PC-3 (cell line): Measurements from ENCODE around the gene TSPAN13. TPM values are rescaled to one million over a fixed set of nuclear protein-coding genes. Genes with fewer than 3 reads are reported as not detected.

ENCODE experiments used
- ATAC-seq: fragments of 200-7000 bp; cut with Tn5 transposase; 2 replicates; pipeline ENCODE4 v1.9.1; 2020; ENCODE audit warnings: mild to moderate bottlenecking, moderate library complexity
- BruUV-seq: library from RNA; stranded (reverse); fragments of 400-500 nt; replicated peaks from 2 replicates; lab custom pipeline; 2021; lab: Mats Ljungman, UMichigan
- CTCF ChIA-PET: fragments of 300-600 bp; sonication (Branson Sonifier 250); formaldehyde crosslinking; loops from one replicate; lab custom pipeline; 2022; ENCODE audit warnings: antibody characterized with exemption; lab: Charles Lee
- POLR2A ChIA-PET: fragments of 300-600 bp; sonication (Branson Sonifier 250); formaldehyde crosslinking; loops from one replicate; lab custom pipeline; 2022; ENCODE audit warnings: antibody characterized with exemption; ENCODE audit not compliant: unreplicated experiment; lab: Charles Lee
- DNase-seq: peaks from one replicate; pipeline ENCODE4 v3.0.0-alpha.2; 2015
- H2AFZ ChIP-seq: fragments of 300-600 bp; sonication (generic); 2 replicates; pipeline ENCODE4 v1.6.0; 2016; ENCODE audit warnings: antibody characterized with exemption, low read length
- H3F3A ChIP-seq: fragments of 300-600 bp; sonication (generic); one replicate; pipeline ENCODE4 v1.6.0; 2017; ENCODE audit warnings: antibody characterized with exemption, low read length, control low read depth, mild to moderate bottlenecking; ENCODE audit not compliant: unreplicated experiment
- H3K27ac ChIP-seq: fragments of 300-600 bp; sonication (generic); 2 replicates; pipeline ENCODE4 v1.5.1; 2016; ENCODE audit warnings: mild to moderate bottlenecking, low read length
- H3K27me3 ChIP-seq: fragments of 300-600 bp; sonication (generic); 2 replicates; pipeline ENCODE4 v1.6.1; 2016; ENCODE audit warnings: low read length, mixed read lengths
- H3K36me3 ChIP-seq: fragments of 300-600 bp; sonication (generic); 2 replicates; pipeline ENCODE4 v1.6.1; 2016; ENCODE audit warnings: low read depth, mixed run types, low read length, mixed read lengths
- H3K4me1 ChIP-seq: fragments of 300-600 bp; sonication (generic); 2 replicates; pipeline ENCODE4 v1.5.1; 2016; ENCODE audit warnings: low read length; ENCODE audit not compliant: insufficient read depth
- H3K4me2 ChIP-seq: fragments of 300-600 bp; sonication (generic); 2 replicates; pipeline ENCODE4 v1.6.0; 2016; ENCODE audit warnings: low read length
- H3K4me3 ChIP-seq: fragments of 300-600 bp; sonication (generic); 2 replicates; pipeline ENCODE4 v1.5.1; 2016; ENCODE audit warnings: mild to moderate bottlenecking, low read length, mixed read lengths
- H3K79me2 ChIP-seq: fragments of 300-600 bp; sonication (generic); 2 replicates; pipeline ENCODE4 v1.6.1; 2017; ENCODE audit warnings: low read length, mixed read lengths
- H3K9ac ChIP-seq: fragments of 300-600 bp; sonication (generic); 2 replicates; pipeline ENCODE4 v1.6.0; 2016; ENCODE audit warnings: mild to moderate bottlenecking, low read length
- H3K9me2 ChIP-seq: fragments of 300-600 bp; sonication (generic); replicated peaks from 2 replicates; pipeline ENCODE4 v1.6.1; 2016; ENCODE audit warnings: mixed run types, low read length, mixed read lengths
- H3K9me3 ChIP-seq: fragments of 300-600 bp; sonication (generic); 2 replicates; pipeline ENCODE4 v1.6.1; 2016; ENCODE audit warnings: low read length, mixed read lengths
- H4K20me1 ChIP-seq: fragments of 300-600 bp; sonication (generic); 2 replicates; pipeline ENCODE4 v1.6.1; 2016; ENCODE audit warnings: low read length, mixed read lengths
- EZH2 ChIP-seq: fragments of 300-600 bp; sonication (generic); IDR thresholded peaks from one replicate; pipeline ENCODE4 v1.6.1; 2017; ENCODE audit warnings: antibody characterized with exemption, mild to moderate bottlenecking, low read length; ENCODE audit not compliant: unreplicated experiment
- EZH2phosphoT487 ChIP-seq: fragments of 300-600 bp; sonication (generic); IDR thresholded peaks from 2 replicates; pipeline ENCODE4 v1.6.1; 2018; ENCODE audit warnings: mild to moderate bottlenecking, antibody characterized with exemption, low read length, borderline replicate concordance
- intact Hi-C: fragments of 100-400 bp; cut with micrococcal nuclease; formaldehyde crosslinking; loops from 2 replicates; pipeline ENCODE4 v1.9.0; 2023
- total RNA-seq: library from RNA; depleted of rRNA; stranded (reverse); fragments of >200 nt; gene quantifications from 2 replicates; pipeline ENCODE4 v1.2.3, GENCODE V29; 2014
- TF ChIP-seq, protein P1 (sequence below): fragments of 300-600 bp; sonication (generic); conservative IDR thresholded peaks from 2 replicates; pipeline ENCODE4 v1.5.1; 2017; ENCODE audit warnings: antibody characterized with exemption, low read depth, mild to moderate bottlenecking, low read length

The TSPAN13 gene
- total RNA-seq, 1 experiment from 2014 or later, result 34.9 TPM

GRCh38 chr7:16786257-16786656 lies 32.7 kb downstream of the TSPAN13 start:
- no peak for TF ChIP-seq EZH2phosphoT487
- no peak for TF ChIP-seq EZH2
- TF ChIP-seq, protein P1, sequence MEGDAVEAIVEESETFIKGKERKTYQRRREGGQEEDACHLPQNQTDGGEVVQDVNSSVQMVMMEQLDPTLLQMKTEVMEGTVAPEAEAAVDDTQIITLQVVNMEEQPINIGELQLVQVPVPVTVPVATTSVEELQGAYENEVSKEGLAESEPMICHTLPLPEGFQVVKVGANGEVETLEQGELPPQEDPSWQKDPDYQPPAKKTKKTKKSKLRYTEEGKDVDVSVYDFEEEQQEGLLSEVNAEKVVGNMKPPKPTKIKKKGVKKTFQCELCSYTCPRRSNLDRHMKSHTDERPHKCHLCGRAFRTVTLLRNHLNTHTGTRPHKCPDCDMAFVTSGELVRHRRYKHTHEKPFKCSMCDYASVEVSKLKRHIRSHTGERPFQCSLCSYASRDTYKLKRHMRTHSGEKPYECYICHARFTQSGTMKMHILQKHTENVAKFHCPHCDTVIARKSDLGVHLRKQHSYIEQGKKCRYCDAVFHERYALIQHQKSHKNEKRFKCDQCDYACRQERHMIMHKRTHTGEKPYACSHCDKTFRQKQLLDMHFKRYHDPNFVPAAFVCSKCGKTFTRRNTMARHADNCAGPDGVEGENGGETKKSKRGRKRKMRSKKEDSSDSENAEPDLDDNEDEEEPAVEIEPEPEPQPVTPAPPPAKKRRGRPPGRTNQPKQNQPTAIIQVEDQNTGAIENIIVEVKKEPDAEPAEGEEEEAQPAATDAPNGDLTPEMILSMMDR, result no peak
- DNase-seq (no peak), ATAC-seq (no peak)
- Histone ChIP-seq H3K36me3 (peaks cover 4% of the 10 kb centered on the region), H3K27ac (no peak overlapping the region), H3F3A (no peaks in the 10 kb centered on the region), H3K4me3 (no peak overlapping the region), H3K27me3 (no peaks in the 10 kb centered on the region), H2AFZ (no peak overlapping the region), H3K9me3 (no peaks in the 10 kb centered on the region), H3K4me1 (no peaks in the 10 kb centered on the region), H3K4me2 (no peak overlapping the region), H4K20me1 (no peaks in the 10 kb centered on the region), H3K9me2 (no peaks in the 10 kb centered on the region), H3K9ac (no peak overlapping the region), H3K79me2 (no peaks in the 10 kb centered on the region)
- POLR2A ChIA-PET, result interaction anchor here (0.6 kb wide), 1 partner anchor 626 kb away, joined by 5 read pairs; no protein-coding TSS in a partner anchor
- CTCF ChIA-PET, result no interaction called here
- intact Hi-C loops, result no loop called here
- no TSS peak for BruUV-seq

DNA sequence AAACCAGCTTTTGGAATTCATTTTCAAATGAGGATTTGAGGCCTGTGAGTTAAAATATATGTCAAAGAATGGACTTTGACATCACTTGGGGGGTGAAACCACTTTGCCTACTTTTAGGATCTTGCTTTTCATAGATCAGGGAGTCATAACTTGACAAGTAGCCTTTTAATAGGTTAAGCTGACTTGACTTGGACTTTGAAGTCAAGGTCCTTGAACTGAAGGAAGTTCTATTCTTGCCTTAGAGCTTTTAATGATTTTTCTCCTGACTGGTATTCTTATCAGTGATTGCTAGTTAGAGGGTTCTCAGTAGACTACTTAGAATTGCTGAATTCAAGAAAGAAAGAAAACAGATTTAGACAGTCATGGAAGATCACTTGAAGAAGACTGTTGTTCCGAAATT lies 33.6 kb downstream of the TSPAN13 start:
- H3K27ac ChIP-seq, result no peak overlapping the region
- no peak for ATAC-seq
- no peak overlapping the region for H3K9ac ChIP-seq
- H3K4me2 ChIP-seq, result no peak overlapping the region
- no peak overlapping the region for H2AFZ ChIP-seq
- peaks cover 3% of the 10 kb centered on the region; the same call in 1 of the 2 replicates for H3K4me1 ChIP-seq
- H3K79me2 ChIP-seq, result no peaks in the 10 kb centered on the region
- intact Hi-C loops, result no loop called here
- no peaks in the 10 kb centered on the region for H4K20me1 ChIP-seq
- H3K9me2 ChIP-seq, result no peaks in the 10 kb centered on the region
- no peaks in the 10 kb centered on the region for H3F3A ChIP-seq
- TF ChIP-seq EZH2 (no peak), EZH2phosphoT487 (no peak)
- TF ChIP-seq, protein P1, result no peak
- ChIA-PET CTCF (no interaction called here), POLR2A (interaction anchor here (0.6 kb wide), 1 partner anchor 625 kb away, joined by 5 read pairs; no protein-coding TSS in a partner anchor)
- no peaks in the 10 kb centered on the region for H3K9me3 ChIP-seq
- no peaks in the 10 kb centered on the region for H3K27me3 ChIP-seq
- no peak for DNase-seq
- peaks cover 4% of the 10 kb centered on the region for H3K36me3 ChIP-seq
- no peak overlapping the region for H3K4me3 ChIP-seq
- no TSS peak for BruUV-seq

DNA sequence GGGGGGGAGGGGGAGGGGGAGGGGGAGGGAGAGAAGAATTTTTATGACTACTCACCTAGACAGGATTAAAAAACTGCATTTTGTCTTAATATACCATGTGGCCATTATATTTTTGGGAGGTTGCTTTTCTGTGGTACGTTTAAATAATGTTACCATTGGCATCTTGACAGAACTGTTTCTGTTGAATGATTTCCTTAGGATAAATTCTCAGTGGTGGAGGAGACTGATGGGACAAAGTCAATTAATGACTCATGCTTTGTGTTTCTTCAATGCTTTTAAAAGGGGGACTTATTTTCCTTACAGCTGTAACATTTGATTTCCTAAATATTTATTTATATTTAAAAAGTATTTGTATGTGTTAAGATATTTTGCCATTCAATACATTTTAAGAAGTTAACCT lies 37.5 kb downstream of the TSPAN13 start:
- POLR2A ChIA-PET, result interaction anchor here (0.7 kb wide), 1 partner anchor 11 kb away, joined by 4 read pairs; no protein-coding TSS in a partner anchor
- H3K27ac ChIP-seq, result no peak overlapping the region
- H3K36me3 ChIP-seq, result peaks cover 15% of the 10 kb centered on the region
- CTCF ChIA-PET, result no interaction called here
- no peaks in the 10 kb centered on the region for H3F3A ChIP-seq
- intact Hi-C loops, result no loop called here
- peaks cover 5% of the 10 kb centered on the region; the same call in 1 of the 2 replicates for H3K4me1 ChIP-seq
- H3K9me3 ChIP-seq, result no peaks in the 10 kb centered on the region
- no peak overlapping the region for H2AFZ ChIP-seq
- TF ChIP-seq EZH2phosphoT487, result no peak
- TF ChIP-seq, protein P1, result no peak
- no peak for TF ChIP-seq EZH2
- H3K79me2 ChIP-seq, result no peaks in the 10 kb centered on the region
- H3K27me3 ChIP-seq, result no peaks in the 10 kb centered on the region
- no peak overlapping the region for H3K4me3 ChIP-seq
- ATAC-seq (peak; percentile 63), DNase-seq (peak; percentile 37)
- H3K4me2 ChIP-seq, result no peak overlapping the region
- H4K20me1 ChIP-seq, result no peaks in the 10 kb centered on the region
- H3K9me2 ChIP-seq, result no peaks in the 10 kb centered on the region
- no peak overlapping the region for H3K9ac ChIP-seq
- no TSS peak for BruUV-seq
